Activated CD4-positive, alpha-beta T cell treated with anti-CD3 and anti-CD28 coated beads, Interleukin-2, amount 10 ng/mL, durations not matched to agents 24 days and 14 days (primary cell): ENCODE results near the gene PARVG. TPM values are rescaled to one million over a fixed set of nuclear protein-coding genes. Genes with fewer than 3 reads are reported as not detected.

Experiments used
- DNase-seq: peaks from one replicate; pipeline ENCODE4 v3.0.0; 2022
- H3K27ac Mint-ChIP-seq: one replicate; pipeline ENCODE4 v1.8.0; 2022; ENCODE audit warnings: mild to moderate bottlenecking, mixed read lengths
- H3K27me3 Mint-ChIP-seq: one replicate; pipeline ENCODE4 v1.8.0; 2022; ENCODE audit warnings: mixed read lengths
- H3K36me3 Mint-ChIP-seq: one replicate; pipeline ENCODE4 v1.8.0; 2022; ENCODE audit warnings: low read depth, mild to moderate bottlenecking, mixed read lengths
- H3K4me1 Mint-ChIP-seq: one replicate; pipeline ENCODE4 v1.8.0; 2021; ENCODE audit warnings: mixed read lengths
- H3K4me3 Mint-ChIP-seq: one replicate; pipeline ENCODE4 v1.8.0; 2022; ENCODE audit warnings: mild to moderate bottlenecking, moderate library complexity, mixed read lengths
- H3K9me3 Mint-ChIP-seq: one replicate; pipeline ENCODE4 v1.8.0; 2021; ENCODE audit warnings: mixed read lengths
- intact Hi-C: fragments of 100-400 bp; cut with micrococcal nuclease; formaldehyde crosslinking; loops from one replicate; pipeline ENCODE4 v1.15.1; 2023
- total RNA-seq: library from RNA; stranded (reverse); gene quantifications from 2 replicates; pipeline ENCODE4 v1.2.3, GENCODE V29; 2022

Gene PARVG
- total RNA-seq, 1 donor from 2014 or later = 52.2 TPM

DNA sequence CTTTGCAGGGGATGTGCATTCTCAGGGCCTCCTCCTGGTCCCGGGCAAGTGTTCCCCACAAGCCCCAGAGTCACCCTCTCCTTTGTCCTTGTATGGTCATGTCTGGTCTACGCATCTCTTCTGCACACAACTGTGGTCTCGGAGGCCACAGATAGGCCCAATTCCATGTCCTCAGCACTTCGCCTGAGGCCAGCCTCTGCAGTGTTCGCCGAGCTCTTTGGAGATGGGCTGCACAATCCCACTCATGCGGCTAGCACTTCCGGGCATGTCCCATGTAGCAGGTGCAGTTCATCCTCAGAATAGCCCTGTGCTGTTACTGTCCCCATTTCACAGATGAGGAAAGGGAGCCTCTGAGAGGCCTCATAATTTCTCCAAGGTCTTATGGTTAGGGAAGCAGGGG lies 7.6 kb downstream of the PARVG start:
- peaks cover 21% of the 10 kb centered on the region for H3K36me3 Mint-ChIP-seq

GRCh38 chr22:44188986-44189630 lies 8.4 kb downstream of the PARVG start:
- Mint-ChIP-seq H3K27ac (no peak overlapping the region), H3K4me3 (no peak overlapping the region), H3K36me3 (peaks cover 25% of the 10 kb centered on the region), H3K9me3 (no peaks in the 10 kb centered on the region), H3K27me3 (no peaks in the 10 kb centered on the region), H3K4me1 (peaks cover 24% of the 10 kb centered on the region)
- no peak for DNase-seq
- intact Hi-C loops = loop anchor here (10.0 kb wide), 1 partner anchor 496 kb away; no protein-coding TSS in a partner anchor

More for the DNA sequence above, 7.6 kb downstream of the PARVG start:
- H3K4me3 Mint-ChIP-seq = no peak overlapping the region
- intact Hi-C loops = loop anchor here (10.0 kb wide), 1 partner anchor 496 kb away; no protein-coding TSS in a partner anchor
- H3K4me1 Mint-ChIP-seq = peaks cover 20% of the 10 kb centered on the region
- no peak overlapping the region for H3K27ac Mint-ChIP-seq
- H3K9me3 Mint-ChIP-seq = no peaks in the 10 kb centered on the region
- no peaks in the 10 kb centered on the region for H3K27me3 Mint-ChIP-seq
- DNase-seq = no peak

GRCh38 chr22:44190381-44190976 lies 9.8 kb downstream of the PARVG start:
- no peak for DNase-seq
- Mint-ChIP-seq H3K4me1 (peaks cover 30% of the 10 kb centered on the region), H3K27me3 (no peaks in the 10 kb centered on the region), H3K4me3 (no peak overlapping the region), H3K36me3 (peaks cover 28% of the 10 kb centered on the region), H3K27ac (no peak overlapping the region), H3K9me3 (no peaks in the 10 kb centered on the region)
- intact Hi-C loops = no loop called here

GRCh38 chr22:44191036-44191454 lies 10.3 kb downstream of the PARVG start:
- Mint-ChIP-seq H3K4me1 (peaks cover 30% of the 10 kb centered on the region), H3K27me3 (no peaks in the 10 kb centered on the region), H3K4me3 (no peak overlapping the region), H3K36me3 (peaks cover 30% of the 10 kb centered on the region), H3K27ac (peak overlapping the region; percentile 65), H3K9me3 (no peaks in the 10 kb centered on the region)
- peak; percentile 79 for DNase-seq
- intact Hi-C loops = loop anchor here (1.0 kb wide), 1 partner anchor 9 kb away; no protein-coding TSS in a partner anchor

- peaks cover 30% of the 10 kb centered on the region for H3K4me1 Mint-ChIP-seq
- no peak overlapping the region for H3K27ac Mint-ChIP-seq
- H3K4me3 Mint-ChIP-seq = no peak overlapping the region
- no peaks in the 10 kb centered on the region for H3K27me3 Mint-ChIP-seq
- peaks cover 30% of the 10 kb centered on the region for H3K36me3 Mint-ChIP-seq
- H3K9me3 Mint-ChIP-seq = no peaks in the 10 kb centered on the region
- DNase-seq = peak; percentile 87
- intact Hi-C loops = no loop called here
These were observed 11.5 kb downstream of the PARVG start for GRCh38 chr22:44192098-44192815.

DNA sequence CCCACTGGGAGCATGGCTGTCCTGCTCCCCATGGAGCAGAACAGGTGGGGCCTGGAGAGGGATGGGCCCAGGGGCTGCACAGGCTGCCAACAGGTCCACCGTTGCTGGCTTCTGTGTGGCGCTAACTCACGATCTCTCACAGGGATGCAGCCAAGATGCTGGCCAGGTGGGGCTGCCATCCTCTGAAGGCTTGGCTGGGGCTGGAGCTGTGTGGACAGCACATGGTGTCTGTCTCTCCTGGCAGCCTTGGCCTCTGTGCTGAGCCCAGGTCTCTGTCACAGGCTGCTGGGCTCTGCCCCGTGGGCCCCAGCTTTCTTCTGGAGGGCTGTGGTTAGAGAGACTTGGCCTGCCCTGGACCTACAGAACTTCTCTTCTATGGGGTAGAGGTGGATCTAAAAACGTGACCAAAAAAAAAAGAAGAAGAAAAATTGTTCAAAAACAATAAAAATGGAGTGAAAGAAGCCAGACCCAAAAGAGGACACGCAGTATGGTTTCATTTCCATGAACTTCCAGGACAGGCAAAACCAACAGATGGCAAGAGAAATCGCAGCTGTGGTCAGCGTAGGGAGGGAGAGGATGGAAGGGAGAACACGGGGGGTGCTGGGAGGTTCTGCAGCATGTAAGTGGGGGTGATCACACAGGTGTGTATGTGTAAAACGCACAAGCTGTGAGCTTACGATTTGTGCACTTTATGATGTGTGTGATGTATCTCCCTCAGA lies 12.2 kb downstream of the PARVG start:
- H3K4me3 Mint-ChIP-seq = no peak overlapping the region
- DNase-seq = no peak
- peak overlapping the region; percentile 67 for H3K27ac Mint-ChIP-seq
- no peaks in the 10 kb centered on the region for H3K27me3 Mint-ChIP-seq
- intact Hi-C loops = no loop called here
- H3K36me3 Mint-ChIP-seq = peaks cover 29% of the 10 kb centered on the region
- no peaks in the 10 kb centered on the region for H3K9me3 Mint-ChIP-seq
- H3K4me1 Mint-ChIP-seq = peaks cover 30% of the 10 kb centered on the region

- peak; percentile 65 for DNase-seq
- H3K36me3 Mint-ChIP-seq = peaks cover 33% of the 10 kb centered on the region
- no peaks in the 10 kb centered on the region for H3K27me3 Mint-ChIP-seq
- H3K9me3 Mint-ChIP-seq = no peaks in the 10 kb centered on the region
- H3K27ac Mint-ChIP-seq = no peak overlapping the region
- intact Hi-C loops = no loop called here
- peaks cover 30% of the 10 kb centered on the region for H3K4me1 Mint-ChIP-seq
- H3K4me3 Mint-ChIP-seq = no peak overlapping the region
These were observed 12.8 kb downstream of the PARVG start for GRCh38 chr22:44193535-44193891.

DNA sequence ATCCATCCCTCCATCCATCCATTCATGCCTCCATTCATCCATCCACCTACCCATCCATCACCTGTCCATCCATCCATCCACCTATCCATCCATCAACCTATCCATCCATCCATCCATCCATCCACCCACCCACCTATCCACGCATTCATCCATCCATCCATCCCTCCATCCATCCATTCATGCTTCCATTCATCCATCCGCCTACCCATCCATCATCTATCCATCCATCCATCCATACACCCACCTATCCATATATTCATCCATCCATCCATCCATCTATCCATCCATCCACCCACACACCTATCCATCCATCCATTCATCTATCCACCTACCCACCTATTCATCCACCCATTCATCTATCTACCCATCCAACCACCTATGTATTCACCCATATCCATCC lies 13.8 kb downstream of the PARVG start:
- H3K4me3 Mint-ChIP-seq = no peak overlapping the region

GRCh38 chr22:44195189-44195871 lies 14.6 kb downstream of the PARVG start:
- no peaks in the 10 kb centered on the region for H3K9me3 Mint-ChIP-seq
- no peaks in the 10 kb centered on the region for H3K27me3 Mint-ChIP-seq
- H3K4me1 Mint-ChIP-seq = peaks cover 40% of the 10 kb centered on the region
- H3K36me3 Mint-ChIP-seq = peaks cover 46% of the 10 kb centered on the region
- no peak for DNase-seq
- intact Hi-C loops = no loop called here
- no peak overlapping the region for H3K4me3 Mint-ChIP-seq
- no peak overlapping the region for H3K27ac Mint-ChIP-seq

More for the DNA sequence above, 13.8 kb downstream of the PARVG start:
- peaks cover 43% of the 10 kb centered on the region for H3K36me3 Mint-ChIP-seq
- no peak overlapping the region for H3K27ac Mint-ChIP-seq
- H3K27me3 Mint-ChIP-seq = no peaks in the 10 kb centered on the region
- intact Hi-C loops = no loop called here
- peaks cover 35% of the 10 kb centered on the region for H3K4me1 Mint-ChIP-seq
- no peak for DNase-seq
- no peaks in the 10 kb centered on the region for H3K9me3 Mint-ChIP-seq

DNA sequence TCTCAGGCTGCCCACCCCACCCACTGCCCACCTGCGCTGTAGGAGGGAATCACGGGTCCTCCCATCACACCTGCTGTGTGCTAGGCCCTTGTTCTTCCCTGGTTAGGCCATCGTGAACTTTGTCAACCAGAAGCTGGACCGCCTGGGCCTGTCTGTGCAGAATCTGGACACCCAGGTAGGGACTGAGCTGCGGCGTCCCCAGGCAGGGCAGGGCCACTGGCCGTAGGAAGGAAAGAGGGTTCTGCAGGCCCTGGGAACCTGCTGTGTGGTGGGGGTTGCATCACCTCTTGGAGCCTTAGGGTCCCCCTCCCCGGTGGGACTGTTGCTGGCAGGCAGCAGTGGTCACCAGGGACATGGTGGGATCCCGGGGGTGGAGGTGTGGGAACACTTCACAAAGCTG lies 15.5 kb downstream of the PARVG start:
- Mint-ChIP-seq H3K4me1 (peaks cover 40% of the 10 kb centered on the region), H3K9me3 (no peaks in the 10 kb centered on the region), H3K27me3 (no peaks in the 10 kb centered on the region), H3K36me3 (peaks cover 49% of the 10 kb centered on the region), H3K4me3 (no peak overlapping the region), H3K27ac (no peak overlapping the region)
- intact Hi-C loops = no loop called here
- DNase-seq = no peak

DNA sequence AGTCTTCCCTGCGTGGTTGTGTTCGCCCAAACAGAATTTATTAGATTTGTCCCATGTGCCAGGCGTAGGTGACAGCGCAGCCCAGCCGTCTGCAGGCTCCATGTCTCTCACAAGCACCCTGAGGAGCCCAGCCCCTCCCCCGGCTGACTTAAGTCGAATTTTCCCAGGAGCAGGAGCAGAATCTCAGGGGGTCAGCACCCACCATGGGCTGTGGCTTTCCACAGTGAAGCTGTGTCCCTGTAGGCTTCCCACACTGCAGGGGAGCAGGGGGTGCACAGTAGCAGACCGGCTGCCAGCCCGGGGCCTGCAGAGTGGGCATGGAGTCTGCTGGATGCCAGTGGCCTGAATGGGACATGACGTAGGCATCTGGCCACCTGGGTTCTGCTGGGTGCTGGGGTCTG lies 16.0 kb downstream of the PARVG start:
- Mint-ChIP-seq H3K4me1 (peaks cover 35% of the 10 kb centered on the region), H3K36me3 (peaks cover 48% of the 10 kb centered on the region), H3K27me3 (no peaks in the 10 kb centered on the region), H3K9me3 (no peaks in the 10 kb centered on the region), H3K27ac (no peak overlapping the region), H3K4me3 (no peak overlapping the region)
- intact Hi-C loops = no loop called here
- DNase-seq = no peak

DNA sequence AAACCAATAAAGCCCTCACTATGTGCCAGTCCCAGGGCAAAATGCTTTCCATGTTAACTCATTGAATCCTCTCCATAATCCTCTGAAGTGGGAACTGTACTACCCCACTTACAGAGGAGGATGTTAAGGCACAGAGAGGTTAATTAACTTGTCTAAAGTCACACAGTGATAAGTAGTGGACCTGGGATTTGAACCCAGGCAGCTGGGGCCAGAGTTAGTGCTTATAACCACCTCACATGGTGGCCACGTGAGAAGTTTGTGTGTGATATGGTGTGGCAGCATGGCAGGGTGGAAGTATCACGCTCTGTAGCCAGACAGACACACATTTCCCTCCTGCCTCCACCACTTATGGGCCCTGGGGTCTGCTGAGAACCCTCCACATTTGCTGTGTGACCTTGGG lies 16.5 kb downstream of the PARVG start:
- H3K27ac Mint-ChIP-seq = no peak overlapping the region
- H3K36me3 Mint-ChIP-seq = peaks cover 52% of the 10 kb centered on the region
- H3K9me3 Mint-ChIP-seq = no peaks in the 10 kb centered on the region
- no peak overlapping the region for H3K4me3 Mint-ChIP-seq
- H3K4me1 Mint-ChIP-seq = peaks cover 34% of the 10 kb centered on the region
- no peaks in the 10 kb centered on the region for H3K27me3 Mint-ChIP-seq
- DNase-seq = no peak
- intact Hi-C loops = no loop called here

DNA sequence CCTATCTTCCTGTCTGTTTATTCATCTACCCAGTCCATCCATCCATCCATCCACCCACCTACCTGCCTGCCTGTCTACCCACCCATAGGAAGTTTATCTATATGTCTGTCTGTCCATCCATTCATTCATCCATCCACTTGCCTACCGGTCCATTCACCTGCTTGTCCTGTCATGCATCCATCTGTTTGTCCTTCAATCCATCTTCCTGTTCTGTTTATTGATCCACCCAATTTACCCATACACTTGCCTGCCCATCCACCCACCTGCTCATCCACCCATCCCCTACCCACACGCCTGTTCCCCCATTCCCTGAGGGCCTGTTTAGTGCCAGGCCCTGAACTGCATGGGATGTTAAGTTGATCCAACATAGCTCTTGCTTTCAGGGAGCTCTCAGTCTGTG lies 18.4 kb downstream of the PARVG start:
- Mint-ChIP-seq H3K9me3 (no peaks in the 10 kb centered on the region), H3K36me3 (peaks cover 53% of the 10 kb centered on the region), H3K4me3 (no peak overlapping the region), H3K27me3 (no peaks in the 10 kb centered on the region), H3K4me1 (peaks cover 23% of the 10 kb centered on the region), H3K27ac (no peak overlapping the region)
- no peak for DNase-seq
- intact Hi-C loops = no loop called here
